GM23338 (cell line): ENCODE data around the gene USH2A. TPM values are rescaled to one million over a fixed set of nuclear protein-coding genes. Genes with fewer than 3 reads are reported as not detected.

ENCODE experiments used
- ATAC-seq: fragments of 200-7000 bp; cut with Tn5 transposase; 3 replicates; pipeline ENCODE4 v1.9.1; 2020
- DNase-seq: peaks from one replicate; pipeline ENCODE4 v3.0.0-alpha.2; 2015; ENCODE audit warnings: low spot score
- H2AFZ ChIP-seq: fragments of 200-600 bp; sonication (generic); 2 replicates; pipeline ENCODE4 v1.8.0; 2016; ENCODE audit warnings: antibody characterized with exemption, mild to moderate bottlenecking, moderate library complexity
- H3F3A ChIP-seq: fragments of 200-600 bp; sonication (generic); replicated peaks from 2 replicates; pipeline ENCODE4 v1.8.0; 2017; ENCODE audit warnings: antibody characterized with exemption, mixed run types, low read depth
- H3K27ac ChIP-seq: fragments of 200-600 bp; sonication (generic); 2 replicates; pipeline ENCODE4 v1.6.1; 2016; ENCODE audit warnings: low read depth
- H3K27me3 ChIP-seq: fragments of 200-600 bp; sonication (generic); 2 replicates; pipeline ENCODE4 v1.8.0; 2016; ENCODE audit warnings: mild to moderate bottlenecking, mixed run types, moderate library complexity; ENCODE audit not compliant: insufficient read depth
- H3K36me3 ChIP-seq: fragments of 200-600 bp; sonication (generic); 2 replicates; pipeline ENCODE4 v1.8.0; 2016; ENCODE audit warnings: mild to moderate bottlenecking; ENCODE audit not compliant: insufficient read depth
- H3K4me1 ChIP-seq: fragments of 200-600 bp; sonication (generic); 2 replicates; pipeline ENCODE4 v1.8.0; 2016; ENCODE audit warnings: mild to moderate bottlenecking, moderate library complexity; ENCODE audit not compliant: insufficient read depth
- H3K4me2 ChIP-seq: fragments of 200-600 bp; sonication (generic); 2 replicates; pipeline ENCODE4 v1.7.1; 2017; ENCODE audit warnings: mixed run types
- H3K4me3 ChIP-seq: fragments of 200-600 bp; sonication (generic); 2 replicates; pipeline ENCODE4 v1.6.1; 2016; ENCODE audit warnings: mixed run types
- H3K79me2 ChIP-seq: fragments of 200-600 bp; sonication (generic); replicated peaks from 2 replicates; pipeline ENCODE4 v1.8.0; 2017; ENCODE audit warnings: mild to moderate bottlenecking; ENCODE audit not compliant: insufficient read depth
- H3K9me2 ChIP-seq: fragments of 200-600 bp; sonication (generic); 2 replicates; pipeline ENCODE4 v1.8.0; 2017; ENCODE audit not compliant: insufficient read depth
- H4K20me1 ChIP-seq: fragments of 200-600 bp; sonication (generic); replicated peaks from 2 replicates; pipeline ENCODE4 v1.8.0; 2017; ENCODE audit warnings: mild to moderate bottlenecking; ENCODE audit not compliant: insufficient read depth
- H3K27ac Mint-ChIP-seq: 2 replicates; pipeline ENCODE4 v1.8.0; 2020; ENCODE audit warnings: inconsistent platforms, mild to moderate bottlenecking, moderate library complexity, mixed read lengths
- H3K27me3 Mint-ChIP-seq: 3 replicates; pipeline ENCODE4 v1.8.0; 2022; ENCODE audit warnings: low read depth, mild to moderate bottlenecking, moderate library complexity, mixed read lengths, inconsistent platforms; ENCODE audit not compliant: insufficient read depth, poor library complexity
- H3K36me3 Mint-ChIP-seq: 3 replicates; pipeline ENCODE4 v1.8.0; 2021; ENCODE audit warnings: low read depth, mild to moderate bottlenecking, inconsistent platforms, moderate library complexity, mixed read lengths
- H3K4me1 Mint-ChIP-seq: 3 replicates; pipeline ENCODE4 v1.8.0; 2020; ENCODE audit warnings: mild to moderate bottlenecking, inconsistent platforms, mixed read lengths
- H3K4me3 Mint-ChIP-seq: 3 replicates; pipeline ENCODE4 v1.8.0; 2021; ENCODE audit warnings: moderate library complexity, mild to moderate bottlenecking, inconsistent platforms, mixed read lengths
- H3K9me3 Mint-ChIP-seq: 3 replicates; pipeline ENCODE4 v1.8.0; 2020; ENCODE audit warnings: moderate library complexity, mild to moderate bottlenecking, inconsistent platforms, mixed read lengths
- ETS1 ChIP-seq: IDR thresholded peaks from 2 replicates; pipeline ENCODE4 v1.6.1; 2016; ENCODE audit warnings: antibody characterized with exemption
- EZH2 ChIP-seq: fragments of 200-600 bp; sonication (generic); IDR thresholded peaks from one replicate; pipeline ENCODE4 v1.8.0; 2017; ENCODE audit warnings: antibody characterized with exemption, mild to moderate bottlenecking, low read depth; ENCODE audit not compliant: unreplicated experiment
- EZH2phosphoT487 ChIP-seq: fragments of 200-600 bp; sonication (generic); IDR thresholded peaks from one replicate; pipeline ENCODE4 v1.8.1; 2018; ENCODE audit warnings: antibody characterized with exemption; ENCODE audit not compliant: unreplicated experiment
- JUNB ChIP-seq: IDR thresholded peaks from one replicate; pipeline ENCODE4 v1.6.1; 2016; ENCODE audit warnings: antibody characterized with exemption; ENCODE audit not compliant: unreplicated experiment
- NANOG ChIP-seq: IDR thresholded peaks from 2 replicates; pipeline ENCODE4 v1.6.1; 2016; ENCODE audit warnings: antibody characterized with exemption, borderline replicate concordance
- POLR2AphosphoS5 ChIP-seq: IDR thresholded peaks from 2 replicates; pipeline ENCODE4 v1.6.1; 2016; ENCODE audit warnings: antibody characterized with exemption, low read depth
- REST ChIP-seq: IDR thresholded peaks from one replicate; pipeline ENCODE4 v1.6.1; 2018; ENCODE audit warnings: antibody characterized with exemption; ENCODE audit not compliant: unreplicated experiment
- STAT1 ChIP-seq: IDR thresholded peaks from one replicate; pipeline ENCODE4 v1.6.1; 2016; ENCODE audit warnings: antibody characterized with exemption; ENCODE audit not compliant: unreplicated experiment
- ZNF114 ChIP-seq: fragments of 250-450 bp; sonication (Bioruptor Pico); IDR thresholded peaks from 2 replicates; pipeline ENCODE4 v1.5.0; 2020; ENCODE audit warnings: mild to moderate bottlenecking, moderate library complexity
- ZNF331 ChIP-seq: fragments of 250-450 bp; sonication (Bioruptor Pico); IDR thresholded peaks from 2 replicates; pipeline ENCODE4 v1.5.0; 2020; ENCODE audit warnings: low read depth, mild to moderate bottlenecking, moderate library complexity
- ZNF462 ChIP-seq: fragments of 250-450 bp; sonication (Bioruptor Pico); IDR thresholded peaks from 2 replicates; pipeline ENCODE4 v1.5.0; 2020; ENCODE audit warnings: mild to moderate bottlenecking, moderate library complexity
- polyA plus RNA-seq: library from polyadenylated mRNA; unstranded; fragments of >200 nt; fragmentation: Nextera tagmentation; extraction: Ambion mirVana; gene quantifications from 2 replicates; pipeline ENCODE4 v1.2.1, GENCODE V29; 2016
- total RNA-seq: library from RNA; depleted of rRNA; stranded (reverse); fragments of >200 nt; shearing (Covaris generic); gene quantifications from 2 replicates; pipeline ENCODE4 v1.2.3, GENCODE V29; 2014

Gene USH2A
- total and polyA plus RNA-seq, 2 experiments from 2014 or later, result 0.03 TPM

- no peak for TF ChIP-seq NANOG
- TF ChIP-seq STAT1, result no peak
- no peak for TF ChIP-seq ZNF114 (CRISPR knock-in tag)
- TF ChIP-seq REST, result no peak
- no peak for TF ChIP-seq JUNB
- TF ChIP-seq POLR2AphosphoS5, result no peak
- no peak for TF ChIP-seq ETS1
These were observed 249.8 kb downstream of the USH2A start (continued) for GRCh38 chr1:216173376-216173995.

GRCh38 chr1:216169351-216169750 is 253.9 kb downstream of the USH2A start:
- H3K4me1 ChIP-seq, result no peaks in the 10 kb centered on the region
- no peaks in the 10 kb centered on the region; the same call in 2 of the 3 replicates for H3K4me1 Mint-ChIP-seq
- no peaks in the 10 kb centered on the region for H3K9me3 Mint-ChIP-seq
- no peaks in the 10 kb centered on the region for H3K79me2 ChIP-seq
- no peak for ATAC-seq
- H2AFZ ChIP-seq, result no peak overlapping the region
- H3K36me3 Mint-ChIP-seq, result no peaks in the 10 kb centered on the region
- H3F3A ChIP-seq, result no peaks in the 10 kb centered on the region
- no peaks in the 10 kb centered on the region for H3K36me3 ChIP-seq
- H3K4me2 ChIP-seq, result no peak overlapping the region
- H3K27ac Mint-ChIP-seq, result no peak overlapping the region
- no peaks in the 10 kb centered on the region for H3K27me3 ChIP-seq
- DNase-seq, result no peak
- no peaks in the 10 kb centered on the region for H3K9me2 ChIP-seq
- H3K4me3 Mint-ChIP-seq, result no peak overlapping the region
- no peak overlapping the region for H3K4me3 ChIP-seq
- no peaks in the 10 kb centered on the region for H4K20me1 ChIP-seq
- no peak overlapping the region for H3K27ac ChIP-seq
- no peaks in the 10 kb centered on the region for H3K27me3 Mint-ChIP-seq
- TF ChIP-seq ZNF462 (CRISPR knock-in tag) (no peak), ZNF114 (CRISPR knock-in tag) (no peak), STAT1 (no peak), POLR2AphosphoS5 (no peak), JUNB (no peak), ETS1 (no peak), EZH2 (no peak), EZH2phosphoT487 (no peak), ZNF331 (CRISPR knock-in tag) (no peak), NANOG (no peak)
